Muscle of leg (tissue), 11 donors: ENCODE data around the gene CTIF. TPM values are rescaled to one million over a fixed set of nuclear protein-coding genes. Genes with fewer than 3 reads are reported as not detected.

Experiments used
- DNase-seq: peaks from one replicate; pipeline ENCODE4 v3.0.0; 2013
- H3K27ac ChIP-seq: one replicate; pipeline ENCODE4 v1.5.1; 2013; ENCODE audit warnings: mild to moderate bottlenecking, low read length, control low read depth
- H3K27me3 ChIP-seq: one replicate; pipeline ENCODE4 v1.6.1; 2013; ENCODE audit warnings: low read length; ENCODE audit not compliant: control insufficient read depth, insufficient read depth
- H3K36me3 ChIP-seq: one replicate; pipeline ENCODE4 v1.6.1; 2013; ENCODE audit warnings: low read length; ENCODE audit not compliant: control insufficient read depth, insufficient read depth
- H3K4me1 ChIP-seq: one replicate; pipeline ENCODE4 v1.6.1; 2013; ENCODE audit warnings: low read length; ENCODE audit not compliant: control insufficient read depth, insufficient read depth
- H3K4me3 ChIP-seq: one replicate; pipeline ENCODE4 v1.5.1; 2013; ENCODE audit warnings: low read length, control low read depth
- H3K9me3 ChIP-seq: replicated peaks from 2 replicates; pipeline ENCODE4 v1.6.1; 2013; ENCODE audit warnings: low read depth, low read length; ENCODE audit not compliant: control insufficient read depth
- WGBS: methylation state at CpG from one replicate; pipeline ENCODE4 v1.1.5; 2013; ENCODE audit warnings: missing lambda C conversion rate; ENCODE audit not compliant: insufficient coverage; 5-methylcytosine and 5-hydroxymethylcytosine counted together
- polyA plus RNA-seq, 8 donors: library from polyadenylated mRNA; unstranded; fragments of 120-200 nt; gene quantifications; one replicate each; pipeline versions ENCODE4 v1.2.1 to v1.2.3, GENCODE V29; 2013; ENCODE audit warnings: inconsistent platforms in 1 of 8, low replicate concordance in 1 of 8; ENCODE audit not compliant: insufficient read length in 8 of 8, insufficient read depth in 1 of 8
- total RNA-seq: library from RNA; stranded (reverse); fragments of 120-200 nt; gene quantifications from one replicate; pipeline ENCODE4 v1.2.4, GENCODE V29; 2013

Gene CTIF
- total and polyA plus RNA-seq, 9 donors = 16.3 to 46.8 (median 32.5) TPM

DNA sequence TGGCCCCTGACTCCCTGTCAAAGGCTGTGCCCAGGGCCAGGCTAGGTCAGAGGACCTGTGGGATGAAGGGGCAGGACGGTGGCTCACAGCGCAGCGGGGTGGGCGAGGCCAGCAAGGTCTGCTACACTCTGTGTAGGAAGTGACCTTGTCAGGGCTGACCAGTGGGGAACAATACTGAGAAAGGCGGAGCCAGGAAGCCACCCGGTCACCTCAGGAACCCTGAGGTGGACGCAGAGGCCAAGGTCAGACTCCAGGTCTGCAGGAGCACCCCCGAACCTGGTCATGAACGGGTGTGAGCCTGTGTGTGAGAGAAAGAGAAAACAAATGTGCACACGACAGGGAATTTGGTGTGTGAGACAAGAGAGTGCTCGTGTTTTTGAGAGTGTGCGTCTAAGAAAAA is 339.6 kb downstream of the CTIF start:
- Histone ChIP-seq H3K4me3 (no peak overlapping the region), H3K4me1 (peaks cover 18% of the 10 kb centered on the region), H3K27me3 (peaks cover 7% of the 10 kb centered on the region), H3K36me3 (no peaks in the 10 kb centered on the region), H3K9me3 (peaks cover 4% of the 10 kb centered on the region), H3K27ac (no peak overlapping the region)
- DNase-seq = no peak
- WGBS = 42% methylated on average over 11 of the region's 12 CpGs

DNA sequence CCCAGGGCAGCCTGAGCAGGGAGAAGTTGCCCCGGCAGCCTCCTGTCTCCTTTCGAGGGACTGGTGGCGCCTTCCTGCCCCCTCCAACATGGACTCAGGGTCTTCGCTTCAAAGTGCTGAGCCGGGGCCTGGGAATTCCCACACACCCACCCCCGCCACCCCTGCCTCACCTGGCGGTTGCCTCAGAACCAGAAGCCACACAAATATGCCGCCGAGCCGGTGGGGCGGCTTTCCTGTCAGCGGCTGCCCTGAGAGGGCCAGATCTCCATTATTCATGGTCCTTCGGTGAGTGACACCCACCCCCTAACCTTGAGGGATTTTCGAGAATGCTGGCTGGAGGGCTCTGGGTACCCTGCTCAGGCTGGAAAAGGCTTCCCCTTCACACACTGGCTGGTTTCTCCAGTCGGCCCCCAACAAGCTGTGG is 340.2 kb downstream of the CTIF start:
- Histone ChIP-seq H3K36me3 (no peaks in the 10 kb centered on the region), H3K27me3 (peaks cover 7% of the 10 kb centered on the region), H3K9me3 (peaks cover 4% of the 10 kb centered on the region), H3K4me1 (peaks cover 18% of the 10 kb centered on the region), H3K4me3 (no peak overlapping the region), H3K27ac (no peak overlapping the region)
- WGBS = 52% methylated on average over 8 of the region's 15 CpGs
- no peak for DNase-seq

DNA sequence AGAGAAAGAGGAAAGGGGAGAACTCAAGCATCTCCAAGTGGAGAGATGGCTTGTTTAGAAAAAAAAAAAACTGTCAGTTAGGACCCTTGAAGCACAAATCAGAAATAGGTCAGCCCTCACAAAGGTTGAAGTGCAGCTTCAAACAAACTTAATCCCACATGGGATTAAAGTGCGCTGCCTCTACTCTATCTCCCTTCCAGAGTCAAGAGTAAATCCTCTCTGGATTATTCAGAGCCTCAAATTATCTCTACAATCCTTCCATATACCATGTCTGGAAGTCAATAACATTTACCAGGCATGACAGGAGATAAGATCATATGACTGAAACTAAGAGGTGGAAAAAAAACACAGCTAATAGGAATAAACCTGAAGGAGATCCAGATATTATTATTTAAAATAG is 342.1 kb downstream of the CTIF start:
- Histone ChIP-seq H3K27me3 (peaks cover 8% of the 10 kb centered on the region), H3K9me3 (peaks cover 4% of the 10 kb centered on the region), H3K4me1 (peaks cover 9% of the 10 kb centered on the region), H3K27ac (no peak overlapping the region), H3K4me3 (no peak overlapping the region), H3K36me3 (no peaks in the 10 kb centered on the region)
- DNase-seq = no peak
- whole genome bisulfite sequencing = no CpG with 5 or more reads among the region's 1 CpG

DNA sequence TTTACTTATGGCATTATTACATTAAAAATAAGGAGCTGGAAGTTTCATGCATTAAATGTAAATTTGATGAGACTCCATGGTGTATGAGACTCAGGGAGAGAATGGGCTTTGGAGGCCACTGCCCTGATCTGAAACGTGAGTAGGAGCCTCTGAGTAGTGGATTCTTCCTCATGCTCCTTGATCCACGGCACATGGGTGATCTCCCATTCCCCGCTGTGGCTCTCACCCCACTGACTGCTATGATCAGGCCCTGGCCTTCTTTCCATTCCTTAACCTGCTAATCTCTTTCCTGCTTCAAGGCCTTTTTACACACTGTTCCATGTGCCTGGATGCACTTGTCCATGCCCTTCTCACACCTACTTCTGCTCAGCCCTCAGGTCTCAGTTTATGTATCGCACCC is 343.5 kb downstream of the CTIF start:
- no peak overlapping the region for H3K27ac ChIP-seq
- H3K4me1 ChIP-seq = peaks cover 3% of the 10 kb centered on the region
- H3K9me3 ChIP-seq = peaks cover 4% of the 10 kb centered on the region
- WGBS = 74% methylated on average over 3 of the region's 4 CpGs
- H3K4me3 ChIP-seq = no peak overlapping the region
- peaks cover 8% of the 10 kb centered on the region for H3K27me3 ChIP-seq
- H3K36me3 ChIP-seq = no peaks in the 10 kb centered on the region
- DNase-seq = no peak

DNA sequence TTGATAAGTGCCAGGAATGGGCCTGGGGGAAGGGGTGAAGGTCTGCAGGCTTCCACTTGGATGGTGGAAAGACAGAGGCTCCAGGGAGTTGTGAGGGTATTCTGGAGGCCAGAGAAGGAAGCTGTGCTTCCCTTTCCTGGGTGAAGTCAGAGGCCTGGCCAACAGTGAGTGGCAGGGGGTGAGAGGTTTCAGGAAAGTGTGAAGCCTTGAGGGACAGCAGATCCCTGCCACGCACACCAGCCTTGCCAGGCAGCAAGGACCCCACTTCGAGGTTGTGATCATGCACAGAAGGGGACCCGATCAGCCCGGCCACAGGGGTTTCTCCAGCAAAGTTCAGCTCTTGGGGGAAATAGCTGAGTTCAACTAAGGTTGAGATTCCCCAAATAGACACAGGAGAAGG is 345.5 kb downstream of the CTIF start:
- Histone ChIP-seq H3K27me3 (peaks cover 2% of the 10 kb centered on the region), H3K36me3 (no peaks in the 10 kb centered on the region), H3K27ac (no peak overlapping the region), H3K9me3 (peaks cover 4% of the 10 kb centered on the region), H3K4me1 (peaks cover 20% of the 10 kb centered on the region), H3K4me3 (no peak overlapping the region)
- no peak for DNase-seq
- 86% methylated on average over 4 of the region's 4 CpGs for WGBS

DNA sequence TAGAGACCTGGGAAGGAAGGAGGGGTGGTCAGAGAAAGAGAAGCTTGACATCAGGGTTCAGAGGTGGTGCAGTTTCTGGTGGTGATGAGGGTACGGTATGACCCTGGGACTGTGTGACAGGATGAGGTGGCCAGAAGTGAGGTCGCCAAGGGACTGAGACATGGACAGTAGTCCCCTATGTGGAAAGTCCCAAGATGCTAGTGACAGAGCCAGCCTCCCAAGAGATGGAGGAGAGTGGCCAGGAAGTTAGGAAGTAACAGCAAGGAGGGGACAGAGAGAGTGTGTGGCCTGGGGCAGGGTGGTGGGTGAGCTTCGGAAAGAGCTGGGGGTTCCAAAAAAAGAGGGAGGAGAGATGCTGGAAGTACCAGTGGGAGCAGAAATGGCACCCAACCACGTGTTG is 345.9 kb downstream of the CTIF start:
- 94% methylated on average over 4 of the region's 4 CpGs for WGBS

DNA sequence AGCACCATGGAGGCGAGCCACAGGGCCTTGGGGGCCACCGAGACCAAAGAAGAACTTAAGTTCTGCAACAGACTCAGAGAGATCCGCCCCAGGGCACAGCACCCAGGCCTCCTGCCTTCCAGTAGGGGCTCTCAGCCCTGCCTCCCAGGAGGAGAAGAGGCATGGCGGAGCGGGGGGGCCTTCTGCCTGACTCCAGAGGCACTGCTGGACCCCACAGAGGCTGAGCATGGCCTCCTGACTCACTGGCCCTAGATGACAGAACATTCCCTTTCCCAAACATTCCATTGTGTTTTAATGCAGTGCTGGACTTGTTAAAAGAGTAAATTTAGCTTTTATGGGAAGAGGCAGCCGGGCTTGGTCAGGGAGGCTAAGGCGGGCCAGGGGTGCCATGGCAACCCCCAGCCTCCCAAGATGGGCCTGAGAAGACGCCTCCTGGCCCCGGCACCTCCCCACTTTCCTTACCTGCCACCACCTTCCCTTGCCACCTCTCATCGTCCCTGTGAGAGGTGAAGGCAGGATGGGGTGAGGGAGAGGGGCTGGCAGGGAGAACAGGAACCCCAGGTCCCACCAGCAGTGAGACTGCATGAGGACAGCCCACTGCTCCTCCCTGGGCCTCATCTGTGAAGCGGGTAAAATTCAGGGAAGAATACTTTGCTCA is 346.6 kb downstream of the CTIF start:
- WGBS = 90% methylated on average over 2 of the region's 11 CpGs
- peaks cover 28% of the 10 kb centered on the region for H3K4me1 ChIP-seq
- H3K4me3 ChIP-seq = no peak overlapping the region
- peaks cover 4% of the 10 kb centered on the region for H3K9me3 ChIP-seq
- H3K27me3 ChIP-seq = peaks cover 2% of the 10 kb centered on the region
- DNase-seq = no peak
- no peaks in the 10 kb centered on the region for H3K36me3 ChIP-seq
- no peak overlapping the region for H3K27ac ChIP-seq

More for the DNA sequence above, 345.9 kb downstream of the CTIF start:
- peaks cover 4% of the 10 kb centered on the region for H3K9me3 ChIP-seq
- H3K4me3 ChIP-seq = no peak overlapping the region
- H3K4me1 ChIP-seq = peaks cover 25% of the 10 kb centered on the region
- no peak for DNase-seq
- peaks cover 2% of the 10 kb centered on the region for H3K27me3 ChIP-seq
- H3K27ac ChIP-seq = no peak overlapping the region
- no peaks in the 10 kb centered on the region for H3K36me3 ChIP-seq

DNA sequence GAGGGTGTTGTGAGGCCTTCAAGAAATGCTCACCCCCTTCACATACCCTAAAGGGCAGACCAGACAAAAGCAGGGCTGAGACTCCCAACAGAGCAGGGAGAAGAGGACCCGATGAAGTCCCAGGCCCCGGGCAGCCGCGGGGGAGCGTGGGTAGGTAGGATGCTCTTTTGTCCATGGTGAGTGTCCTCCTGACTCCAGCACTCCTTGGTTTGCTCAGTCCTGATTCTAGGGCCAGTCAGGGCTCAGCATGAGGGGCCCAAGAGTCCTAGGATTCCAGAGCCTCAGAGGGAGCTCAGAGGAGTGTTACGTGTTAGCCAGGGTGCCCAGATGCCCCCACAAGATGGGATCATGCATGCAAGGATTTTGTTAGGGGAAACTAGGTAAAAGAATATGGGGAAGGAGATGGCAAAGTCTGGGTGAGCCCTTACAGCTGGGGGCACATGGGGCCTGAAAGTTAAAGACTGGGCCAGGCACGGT is 347.1 kb downstream of the CTIF start:
- Histone ChIP-seq H3K36me3 (no peaks in the 10 kb centered on the region), H3K4me1 (peaks cover 28% of the 10 kb centered on the region), H3K9me3 (peaks cover 2% of the 10 kb centered on the region), H3K27ac (no peak overlapping the region), H3K27me3 (peaks cover 2% of the 10 kb centered on the region), H3K4me3 (no peak overlapping the region)
- 86% methylated on average over 5 of the region's 7 CpGs for WGBS
- DNase-seq = no peak

DNA sequence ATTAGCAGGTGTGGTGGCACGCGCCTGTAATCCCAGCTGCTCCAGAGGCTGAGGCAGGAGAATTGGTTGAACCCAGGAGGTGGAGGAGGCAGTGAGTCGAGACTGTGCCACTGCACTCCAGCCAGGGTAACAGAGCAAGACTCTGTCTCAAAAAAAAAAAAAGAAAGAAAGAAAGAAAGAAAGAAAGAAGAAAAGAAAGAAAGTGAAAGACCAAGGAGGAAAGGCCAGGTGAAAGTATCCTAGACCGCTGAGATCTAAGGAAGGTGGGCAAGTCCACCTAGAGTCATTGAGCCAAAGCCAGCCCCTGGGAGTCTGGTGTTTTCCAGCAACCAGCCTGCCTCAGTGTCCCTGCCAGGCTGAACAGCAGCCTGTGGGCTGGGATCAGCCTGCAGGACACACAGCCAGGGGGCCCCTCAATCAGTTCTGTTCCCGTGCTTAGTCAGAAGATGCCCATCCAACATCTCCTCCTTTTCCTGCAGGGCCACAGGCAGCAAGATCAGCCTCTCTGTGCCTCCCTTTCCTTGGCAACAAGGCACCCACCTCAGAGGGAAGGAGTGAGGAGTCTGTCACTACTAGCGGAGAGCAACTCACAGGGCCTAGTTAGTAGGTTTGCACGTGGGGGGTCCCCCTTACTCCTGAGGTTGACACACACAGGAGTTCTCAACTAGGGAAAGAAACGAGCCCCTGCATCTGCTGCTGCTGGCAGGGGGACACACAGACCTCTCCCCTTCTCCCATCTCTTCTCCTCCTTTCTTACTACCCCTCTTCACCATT is 347.9 kb downstream of the CTIF start:
- H3K27ac ChIP-seq = no peak overlapping the region
- H3K4me3 ChIP-seq = no peak overlapping the region
- H3K36me3 ChIP-seq = no peaks in the 10 kb centered on the region
- peaks cover 2% of the 10 kb centered on the region for H3K27me3 ChIP-seq
- DNase-seq = no peak
- 88% methylated on average over 5 of the region's 8 CpGs for WGBS
- peaks cover 28% of the 10 kb centered on the region for H3K4me1 ChIP-seq
- no peaks in the 10 kb centered on the region for H3K9me3 ChIP-seq

DNA sequence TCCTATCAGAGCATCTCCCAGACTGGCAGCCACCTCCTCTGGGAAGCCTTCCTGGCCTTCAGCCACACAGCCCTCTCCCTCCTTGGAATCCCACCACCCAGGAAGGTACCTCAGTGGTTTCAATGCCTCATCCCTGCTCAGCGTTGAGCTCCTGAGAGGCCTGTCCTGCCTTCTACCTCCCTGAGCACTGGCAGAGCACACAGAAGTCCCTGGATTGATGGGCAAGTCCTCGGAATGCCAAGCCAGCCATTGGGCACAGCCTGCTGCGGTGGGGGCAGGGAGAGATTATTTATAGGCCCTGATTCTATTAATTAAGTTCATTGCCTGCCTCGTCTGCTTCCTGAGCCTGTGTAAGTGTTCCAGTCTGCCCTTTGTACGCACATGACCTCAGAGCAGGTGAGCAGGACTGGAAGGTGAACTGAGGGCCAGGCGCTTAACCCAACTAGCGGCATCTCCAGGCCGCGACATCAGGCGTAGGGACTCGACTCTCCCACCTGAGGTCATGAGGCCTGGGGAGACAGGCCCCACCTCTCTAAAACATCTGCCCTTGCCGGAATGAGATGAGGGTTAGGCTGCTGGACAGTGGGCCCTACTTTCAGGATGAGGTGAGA is 348.6 kb downstream of the CTIF start:
- peaks cover 28% of the 10 kb centered on the region for H3K4me1 ChIP-seq
- H3K9me3 ChIP-seq = no peaks in the 10 kb centered on the region
- H3K27ac ChIP-seq = no peak overlapping the region
- DNase-seq = no peak
- H3K27me3 ChIP-seq = peaks cover 2% of the 10 kb centered on the region
- no peak overlapping the region for H3K4me3 ChIP-seq
- H3K36me3 ChIP-seq = no peaks in the 10 kb centered on the region
- WGBS = 82% methylated on average over 5 of the region's 12 CpGs
